Prostate gland (tissue), 2 donors: ENCODE results near the gene PAPLN. TPM values are rescaled to one million over a fixed set of nuclear protein-coding genes. Genes with fewer than 3 reads are reported as not detected.

ENCODE experiments used
- DNase-seq: peaks from one replicate; pipeline ENCODE4 v3.0.0-alpha.2; 2019; ENCODE audit warnings: low spot score
- H3K27ac ChIP-seq, 2 donors: fragments of 200-600 bp; sonication (generic); 2 replicates each; pipeline ENCODE4 v1.5.1; 2017 to 2019
- H3K27me3 ChIP-seq: fragments of 200-600 bp; sonication (generic); replicated peaks from 2 replicates; pipeline ENCODE4 v1.5.1; 2019; ENCODE audit not compliant: insufficient read depth
- H3K36me3 ChIP-seq, 2 donors: fragments of 200-600 bp; sonication (generic); 1 replicate in 1 of 2; 2 replicates in 1 of 2; pipeline versions ENCODE4 v1.5.1 to v1.8.1; 2017 to 2019
- H3K4me1 ChIP-seq: fragments of 200-600 bp; sonication (generic); replicated peaks from 2 replicates; pipeline ENCODE4 v1.5.1; 2019
- H3K4me3 ChIP-seq, 2 donors: fragments of 200-600 bp; sonication (generic); 2 replicates each; pipeline ENCODE4 v1.5.1; 2017 to 2019
- H3K9me3 ChIP-seq: fragments of 200-600 bp; sonication (generic); 2 replicates; pipeline ENCODE4 v1.5.1; 2017
- POLR2A ChIP-seq: fragments of 450-650 bp; IDR thresholded peaks from one replicate; pipeline ENCODE4 v1.6.1; 2016; ENCODE audit warnings: antibody characterized with exemption, mild to moderate bottlenecking
- POLR2AphosphoS5 ChIP-seq: sonication (generic); formaldehyde crosslinking; IDR thresholded peaks from one replicate; pipeline ENCODE4 v1.6.1; 2017; ENCODE audit warnings: antibody characterized with exemption
- WGBS: methylation state at CpG from one replicate; pipeline ENCODE4 v1.1.5; 2018; 5-methylcytosine and 5-hydroxymethylcytosine counted together
- intact Hi-C: fragments of 100-400 bp; cut with DNase I; formaldehyde crosslinking; loops from one replicate; pipeline ENCODE4 v1.14.2; 2022
- total RNA-seq, 2 donors: library from RNA; depleted of rRNA; stranded (reverse); fragments of >200 nt; gene quantifications; one replicate each; pipeline ENCODE4 v1.1.0, GENCODE V29; 2016
- TF ChIP-seq, protein P1 (sequence below), 4 experiments: fragments of 200-600 bp in 2 of 4; fragments of 450-650 bp in 2 of 4; sonication (generic) in 2 of 4; IDR thresholded peaks; 1 replicate in 3 of 4; 2 replicates in 1 of 4; pipeline ENCODE4 v1.5.1; 2016 to 2019; ENCODE audit warnings: antibody characterized with exemption in 4 of 4, mild to moderate bottlenecking in 2 of 4, moderate library complexity in 2 of 4

The PAPLN gene
- total RNA-seq, 2 donors from 2014 or later, result 10.7 to 33.1 TPM

DNA sequence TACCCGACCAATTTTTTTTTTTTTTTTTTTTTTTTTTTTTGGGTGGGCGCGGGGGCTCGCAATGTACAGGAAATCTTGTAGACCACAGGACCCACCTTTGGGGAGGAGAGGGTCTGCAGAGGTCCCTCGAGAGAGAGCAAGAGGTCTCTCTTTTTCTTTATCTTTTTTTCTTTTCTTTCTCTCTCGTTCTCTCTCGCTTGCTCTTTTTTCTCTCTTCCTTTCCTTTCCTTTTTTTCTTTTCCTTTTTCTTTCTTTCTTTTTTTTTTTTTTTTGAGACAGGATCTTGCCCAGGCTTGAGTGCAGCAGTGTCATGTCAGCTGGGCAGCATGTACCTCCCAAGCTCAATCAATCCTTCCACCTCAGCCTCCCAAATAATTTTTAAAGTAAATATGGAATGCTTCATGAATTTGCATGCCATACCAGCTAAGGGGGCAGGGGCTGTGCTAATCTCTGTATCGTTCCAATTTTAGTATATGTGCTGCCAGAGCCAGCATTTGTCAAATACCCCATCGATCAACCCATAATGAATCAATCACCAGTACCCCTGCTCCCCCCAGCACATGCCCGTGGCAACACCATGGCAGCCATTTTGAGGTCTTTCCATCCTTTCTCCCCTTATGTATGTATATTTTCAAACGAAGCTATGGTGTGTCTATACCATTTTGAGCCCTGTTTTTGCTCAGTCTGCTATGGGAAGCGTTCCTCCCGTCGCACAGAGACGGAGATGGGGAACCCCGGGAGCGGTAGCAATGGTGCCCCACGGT lies 9.3 kb downstream of the PAPLN start:
- no peaks in the 10 kb centered on the region for H3K4me1 ChIP-seq
- DNase-seq, result no peak
- H3K36me3 ChIP-seq, result no peaks in the 10 kb centered on the region
- H3K9me3 ChIP-seq, result no peaks in the 10 kb centered on the region
- no peak overlapping the region for H3K27ac ChIP-seq
- intact Hi-C loops, result no loop called here
- peak overlapping the region in 1 of 2 donors; percentile 29 for H3K4me3 ChIP-seq
- no peaks in the 10 kb centered on the region for H3K27me3 ChIP-seq
- TF ChIP-seq, protein P1, sequence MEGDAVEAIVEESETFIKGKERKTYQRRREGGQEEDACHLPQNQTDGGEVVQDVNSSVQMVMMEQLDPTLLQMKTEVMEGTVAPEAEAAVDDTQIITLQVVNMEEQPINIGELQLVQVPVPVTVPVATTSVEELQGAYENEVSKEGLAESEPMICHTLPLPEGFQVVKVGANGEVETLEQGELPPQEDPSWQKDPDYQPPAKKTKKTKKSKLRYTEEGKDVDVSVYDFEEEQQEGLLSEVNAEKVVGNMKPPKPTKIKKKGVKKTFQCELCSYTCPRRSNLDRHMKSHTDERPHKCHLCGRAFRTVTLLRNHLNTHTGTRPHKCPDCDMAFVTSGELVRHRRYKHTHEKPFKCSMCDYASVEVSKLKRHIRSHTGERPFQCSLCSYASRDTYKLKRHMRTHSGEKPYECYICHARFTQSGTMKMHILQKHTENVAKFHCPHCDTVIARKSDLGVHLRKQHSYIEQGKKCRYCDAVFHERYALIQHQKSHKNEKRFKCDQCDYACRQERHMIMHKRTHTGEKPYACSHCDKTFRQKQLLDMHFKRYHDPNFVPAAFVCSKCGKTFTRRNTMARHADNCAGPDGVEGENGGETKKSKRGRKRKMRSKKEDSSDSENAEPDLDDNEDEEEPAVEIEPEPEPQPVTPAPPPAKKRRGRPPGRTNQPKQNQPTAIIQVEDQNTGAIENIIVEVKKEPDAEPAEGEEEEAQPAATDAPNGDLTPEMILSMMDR (IDR thresholded peaks at IDR 0.05), result no peak
- 69% methylated on average over 18 of the region's 18 CpGs for WGBS

- Histone ChIP-seq H3K36me3 (no peaks in the 10 kb centered on the region), H3K4me3 (no peak overlapping the region), H3K27me3 (no peaks in the 10 kb centered on the region), H3K9me3 (no peaks in the 10 kb centered on the region), H3K27ac (no peak overlapping the region), H3K4me1 (no peaks in the 10 kb centered on the region)
- TF ChIP-seq, protein P1 (IDR thresholded peaks at IDR 0.05), result no peak
- TF ChIP-seq POLR2A (no peak), POLR2AphosphoS5 (no peak)
- 60% methylated on average over 7 of the region's 9 CpGs for WGBS
- intact Hi-C loops, result no loop called here
- no peak for DNase-seq
Observed at GRCh38 chr14:73248108-73248868, 11.0 kb downstream of the PAPLN start.

DNA sequence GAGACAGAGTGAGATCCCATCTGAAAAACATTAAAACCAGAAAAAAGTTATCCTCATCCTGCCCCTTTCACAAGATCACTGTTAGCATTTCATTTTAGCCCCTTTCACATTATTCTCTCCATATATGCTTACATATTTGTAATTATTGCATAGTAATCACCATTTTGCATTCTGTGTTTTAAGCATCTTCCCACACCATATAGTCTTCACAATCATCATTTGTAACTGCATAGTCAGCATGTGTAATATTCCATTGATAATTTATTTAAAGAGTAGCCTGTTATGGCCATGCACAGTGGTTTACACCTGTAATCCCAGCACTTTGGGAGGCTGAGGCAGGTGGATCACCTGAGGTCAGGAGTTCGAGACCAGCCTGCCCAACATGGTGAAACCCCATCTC lies 11.8 kb downstream of the PAPLN start:
- Histone ChIP-seq H3K4me1 (no peaks in the 10 kb centered on the region), H3K9me3 (no peaks in the 10 kb centered on the region), H3K4me3 (no peak overlapping the region), H3K36me3 (no peaks in the 10 kb centered on the region), H3K27ac (no peak overlapping the region), H3K27me3 (no peaks in the 10 kb centered on the region)
- TF ChIP-seq, protein P1 (IDR thresholded peaks at IDR 0.05), result no peak
- no peak for TF ChIP-seq POLR2A
- no peak for DNase-seq
- intact Hi-C loops, result no loop called here
- WGBS, result 95% methylated on average over 1 of the region's 1 CpG

DNA sequence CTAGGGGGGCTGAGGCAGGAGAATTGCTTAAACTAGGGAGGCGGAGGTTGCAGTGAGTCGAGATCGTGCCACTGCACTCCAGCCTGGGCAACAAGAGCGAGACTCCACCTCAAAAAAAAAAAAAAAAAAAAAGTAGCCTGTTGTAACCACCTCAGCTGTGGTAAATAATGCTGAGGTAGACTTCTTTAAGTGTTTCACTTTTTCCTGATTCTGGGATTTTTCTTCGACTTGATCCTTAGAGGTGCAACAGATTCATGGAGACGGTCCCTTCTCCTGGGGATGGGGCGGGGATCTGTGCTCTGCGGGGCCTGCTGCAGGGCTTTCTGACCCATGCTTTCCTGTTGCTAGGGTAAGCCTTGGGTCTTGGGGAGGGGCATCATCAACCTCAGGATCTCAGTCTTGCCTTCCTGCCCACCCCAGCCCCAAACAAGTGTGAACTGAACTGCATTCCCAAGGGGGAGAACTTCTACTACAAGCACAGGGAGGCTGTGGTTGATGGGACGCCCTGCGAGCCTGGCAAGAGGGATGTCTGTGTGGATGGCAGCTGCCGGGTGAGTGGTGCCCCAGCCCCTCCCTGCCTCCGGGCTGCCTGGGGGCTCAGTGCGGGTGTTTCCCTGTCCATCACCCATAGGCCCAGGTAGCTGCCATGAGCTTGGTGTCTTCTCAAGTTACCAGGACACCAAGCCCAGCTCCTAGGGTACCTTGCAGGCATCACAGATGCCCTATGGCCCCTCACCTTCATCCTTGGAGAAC lies 12.4 kb downstream of the PAPLN start:
- Histone ChIP-seq H3K27me3 (no peaks in the 10 kb centered on the region), H3K4me1 (no peaks in the 10 kb centered on the region), H3K36me3 (no peaks in the 10 kb centered on the region), H3K9me3 (no peaks in the 10 kb centered on the region), H3K27ac (no peak overlapping the region), H3K4me3 (no peak overlapping the region)
- no peak for DNase-seq
- TF ChIP-seq, protein P1 (IDR thresholded peaks at IDR 0.05), result no peak
- TF ChIP-seq POLR2A (no peak), POLR2AphosphoS5 (no peak)
- intact Hi-C loops, result no loop called here
- WGBS, result 84% methylated on average over 13 of the region's 13 CpGs
